Endothelial cell of umbilical vein (primary cell): ENCODE measurements around the gene SMURF2. TPM values are rescaled to one million over a fixed set of nuclear protein-coding genes. Genes with fewer than 3 reads are reported as not detected.

Experiments
- BruUV-seq: library from RNA; stranded (reverse); fragments of 400-500 nt; replicated peaks from 2 replicates; lab custom pipeline; 2021; lab: Mats Ljungman, UMichigan
- CTCF ChIA-PET: fragments of 300-600, 350-600 bp; sonication (Branson Sonifier 250); formaldehyde crosslinking; loops from one replicate; lab custom pipeline; 2021; ENCODE audit warnings: antibody characterized with exemption, inconsistent platforms; lab: Charles Lee
- POLR2A ChIA-PET: fragments of 300-600, 350-600 bp; sonication (Branson Sonifier 250); formaldehyde crosslinking; loops from one replicate; lab custom pipeline; 2021; ENCODE audit warnings: antibody characterized with exemption, inconsistent platforms; lab: Charles Lee
- DNase-seq: peaks from one replicate; pipeline ENCODE4 v3.0.0-alpha.2; 2011; ENCODE audit warnings: low read depth, low spot score
- FAIRE-seq: peaks from 2 replicates; lab custom pipeline; 2011; peaks lifted over from hg19 to GRCh38; lab: Jason Lieb, UNC
- H2AFZ ChIP-seq: 2 replicates; pipeline ENCODE4 v1.6.0; 2012; ENCODE audit warnings: low read depth, low read length, control low read depth, inconsistent platforms
- H3K27ac ChIP-seq: 2 replicates; pipeline ENCODE4 v1.5.1; 2011; ENCODE audit warnings: low read depth, mild to moderate bottlenecking, control low read depth, low read length, moderate library complexity; ENCODE audit not compliant: insufficient read depth
- H3K27me3 ChIP-seq, 2 experiments: 2 replicates each; pipeline versions ENCODE4 v1.6.0 to v1.6.1; 2011; ENCODE audit warnings: low read length in 2 of 2, mixed read lengths in 1 of 2; ENCODE audit not compliant: control insufficient read depth in 2 of 2, insufficient read depth in 2 of 2
- H3K36me3 ChIP-seq, 2 experiments: 2 replicates in 1 of 2; 3 replicates in 1 of 2; pipeline ENCODE4 v1.5.1; 2011; ENCODE audit warnings: low read length in 2 of 2, mild to moderate bottlenecking in 1 of 2, moderate library complexity in 1 of 2; ENCODE audit not compliant: control insufficient read depth in 2 of 2, insufficient read depth in 2 of 2; ENCODE audit errors: extremely low read depth in 1 of 2
- H3K4me1 ChIP-seq: 3 replicates; pipeline ENCODE4 v1.5.1; 2011; ENCODE audit warnings: mild to moderate bottlenecking, low read length; ENCODE audit not compliant: control insufficient read depth, insufficient read depth; ENCODE audit errors: extremely low read depth
- H3K4me2 ChIP-seq: 2 replicates; pipeline ENCODE4 v1.6.1; 2011; ENCODE audit warnings: low read length, control low read depth, mixed read lengths; ENCODE audit not compliant: insufficient read depth
- H3K4me3 ChIP-seq, 3 experiments: fragments of 200-600 bp in 1 of 3; sonication (generic), shearing (Covaris generic) in 1 of 3; replicated peaks in 1 of 3; 2 replicates each; pipeline ENCODE4 v1.5.1; 2011 to 2016; ENCODE audit warnings: control low read depth in 3 of 3, low read length in 3 of 3, mild to moderate bottlenecking in 2 of 3, inconsistent platforms in 1 of 3, low read depth in 1 of 3, moderate library complexity in 1 of 3; ENCODE audit not compliant: insufficient read depth in 1 of 3
- H3K79me2 ChIP-seq: 2 replicates; pipeline ENCODE4 v1.6.0; 2012; ENCODE audit warnings: low read length, inconsistent platforms; ENCODE audit not compliant: control insufficient read depth, insufficient read depth
- H3K9ac ChIP-seq: replicated peaks from 2 replicates; pipeline ENCODE3; 2011; ENCODE audit warnings: low read length, control low read depth; ENCODE audit not compliant: insufficient read depth; ENCODE audit errors: extremely low read depth
- H3K9me1 ChIP-seq: replicated peaks from 3 replicates; pipeline ENCODE4 v1.6.0; 2011; ENCODE audit warnings: mild to moderate bottlenecking, low read length; ENCODE audit not compliant: control insufficient read depth, insufficient read depth; ENCODE audit errors: extremely low read depth
- H3K9me3 ChIP-seq: replicated peaks from 2 replicates; pipeline ENCODE4 v1.5.1; 2012; ENCODE audit warnings: low read length, inconsistent platforms; ENCODE audit not compliant: control insufficient read depth, insufficient read depth
- H4K20me1 ChIP-seq: replicated peaks from 2 replicates; pipeline ENCODE3; 2011; ENCODE audit warnings: mild to moderate bottlenecking, low read length; ENCODE audit not compliant: control insufficient read depth, insufficient read depth; ENCODE audit errors: extremely low read depth
- CTCF ChIP-seq, 2 donors: IDR thresholded peaks; 1 replicate in 1 of 2; 2 replicates in 1 of 2; pipeline ENCODE4 v1.5.1; 2011; ENCODE audit warnings: low read length in 2 of 2, mild to moderate bottlenecking in 2 of 2, moderate library complexity in 2 of 2, control low read depth in 1 of 2, inconsistent platforms in 1 of 2, low read depth in 1 of 2; ENCODE audit not compliant: insufficient read depth in 1 of 2; ENCODE audit errors: extremely low read depth in 1 of 2
- EZH2 ChIP-seq: IDR thresholded peaks from 2 replicates; pipeline ENCODE4 v1.6.1; 2012; ENCODE audit warnings: borderline replicate concordance, low read depth, mild to moderate bottlenecking, moderate library complexity, low read length, inconsistent platforms; ENCODE audit not compliant: severe bottlenecking
- FOS ChIP-seq: IDR thresholded peaks from 2 replicates; pipeline ENCODE4 v1.6.1; 2011; ENCODE audit warnings: mild to moderate bottlenecking, low read length, moderate library complexity, borderline replicate concordance; ENCODE audit not compliant: insufficient read depth
- GATA2 ChIP-seq: IDR thresholded peaks from 2 replicates; pipeline ENCODE4 v1.7.0; 2011; ENCODE audit warnings: low read depth, mild to moderate bottlenecking, moderate library complexity, mixed read lengths, low read length; ENCODE audit not compliant: insufficient read length, insufficient read depth
- JUN ChIP-seq: IDR thresholded peaks from 2 replicates; pipeline ENCODE4 v1.6.1; 2011; ENCODE audit warnings: borderline replicate concordance, low read depth; ENCODE audit not compliant: insufficient read length, insufficient read depth
- MYC ChIP-seq: IDR thresholded peaks from one replicate; pipeline ENCODE4 v1.6.1; 2011; ENCODE audit warnings: mild to moderate bottlenecking, low read depth, low read length
- POLR2A ChIP-seq: IDR thresholded peaks from 2 replicates; pipeline ENCODE4 v1.6.1; 2012; ENCODE audit warnings: low read depth, mild to moderate bottlenecking, control low read depth, low read length
- POLR2AphosphoS5 ChIP-seq: IDR thresholded peaks from 2 replicates; pipeline ENCODE4 v1.6.1; 2012; ENCODE audit warnings: low read depth, mild to moderate bottlenecking, control low read depth, low read length, moderate library complexity; ENCODE audit not compliant: insufficient read depth
- dilution Hi-C: fragments of 300-500 bp; cut with MboI; formaldehyde crosslinking; loops from one replicate; pipeline ENCODE4 v1.15.0; 2019; ENCODE audit warnings: low sequenced_read_pairs; ENCODE audit not compliant: extremely low pct_ligation_motif_present
- intact Hi-C: fragments of 100-400 bp; cut with micrococcal nuclease; formaldehyde crosslinking; loops from one replicate; pipeline ENCODE4 v1.10.0; 2022
- polyA plus RNA-seq, 4 experiments: library from polyadenylated mRNA; depleted of rRNA in 3 of 4; stranded (reverse) in 3 of 4; unstranded in 1 of 4; fragments of >200 nt; gene quantifications; 2 replicates each; pipeline versions ENCODE4 v1.2.1 to v1.2.3, GENCODE V29; 2011 to 2012; ENCODE audit warnings: missing spikeins in 1 of 4
- total RNA-seq: library from RNA; stranded (reverse); gene quantifications from 2 replicates; pipeline ENCODE4 v1.2.3, GENCODE V29; 2021

The SMURF2 gene
- total and polyA plus RNA-seq, 2 donors (not counting 3 experiments of a cell fraction or from before 2014, with no cell fraction given): 32.9 to 105 TPM

GRCh38 chr17:64583038-64583437 is 79.1 kb downstream of the SMURF2 start:
- no peak for DNase-seq
- H3K4me3 ChIP-seq: no peak overlapping the region
- intact Hi-C loops (no loop called here), dilution Hi-C loops (no loop called here)
- peaks cover 69% of the 10 kb centered on the region for H3K79me2 ChIP-seq
- no peak for FAIRE-seq
- no peaks in the 10 kb centered on the region for H3K9me1 ChIP-seq
- ChIA-PET CTCF (interaction anchor here (1.2 kb wide), 1 partner anchor 66 kb away, joined by 4 read pairs; no protein-coding TSS in a partner anchor), POLR2A (no interaction called here)
- H3K36me3 ChIP-seq: peaks cover 21 to 56% of the 10 kb centered on the region in 2 experiments
- TF ChIP-seq POLR2AphosphoS5: no peak
- no peak for TF ChIP-seq EZH2
- no peak for TF ChIP-seq POLR2A
- TF ChIP-seq JUN: no peak
- TF ChIP-seq FOS: no peak
- no peak for TF ChIP-seq GATA2
- TF ChIP-seq CTCF (IDR thresholded peaks at IDR 0.05; ENCODE audit: extremely low read depth in 1 of 2, insufficient read depth in 1 of 2, low read depth in 1 of 2, low read length in 2 of 2): no peak
- TF ChIP-seq MYC: no peak
- H3K27me3 ChIP-seq: no peaks in the 10 kb centered on the region
- peaks cover 6% of the 10 kb centered on the region for H4K20me1 ChIP-seq
- peaks cover 3% of the 10 kb centered on the region for H3K4me1 ChIP-seq
- H3K9ac ChIP-seq: no peak overlapping the region
- no peaks in the 10 kb centered on the region for H3K9me3 ChIP-seq
- no peak overlapping the region for H3K27ac ChIP-seq
- H3K4me2 ChIP-seq: no peak overlapping the region
- no TSS peak for BruUV-seq
- no peak overlapping the region for H2AFZ ChIP-seq
